OCI-LY3 (cell line): ENCODE data around the gene ATG3.

Experiments
- H2AFZ ChIP-seq: fragments of 200-600, 300-600 bp; shearing (Covaris generic); 2 replicates; pipeline ENCODE4 v1.6.0; 2014; ENCODE audit warnings: antibody characterized with exemption, low read depth, low read length
- H3K27ac ChIP-seq: fragments of 200-600, 300-600 bp; sonication (generic); 2 replicates; pipeline ENCODE4 v1.5.1; 2014; ENCODE audit warnings: mild to moderate bottlenecking, low read length, moderate library complexity, mixed read lengths
- H3K27me3 ChIP-seq: fragments of 200-600, 300-600 bp; sonication (generic); 2 replicates; pipeline ENCODE4 v1.6.1; 2014; ENCODE audit warnings: low read depth, low read length, mixed read lengths
- H3K36me3 ChIP-seq: fragments of 200-600, 300-600 bp; sonication (generic); replicated peaks from 2 replicates; pipeline ENCODE3; 2014; ENCODE audit warnings: low read depth, low read length, mixed read lengths
- H3K4me1 ChIP-seq: fragments of 300-600, 200-600 bp; sonication (generic); 2 replicates; pipeline ENCODE4 v1.6.1; 2014; ENCODE audit warnings: low read length, mixed read lengths
- H3K4me2 ChIP-seq: fragments of 200-600, 300-600 bp; sonication (generic); 2 replicates; pipeline ENCODE4 v1.6.1; 2014; ENCODE audit warnings: low read length, mixed read lengths
- H3K4me3 ChIP-seq: fragments of 300-600, 200-600 bp; sonication (generic); 2 replicates; pipeline ENCODE4 v1.5.1; 2014; ENCODE audit warnings: antibody characterized with exemption, mild to moderate bottlenecking, low read length, moderate library complexity
- H3K79me2 ChIP-seq: fragments of 300-600, 200-600 bp; shearing (Covaris generic); 2 replicates; pipeline ENCODE4 v1.6.1; 2014; ENCODE audit warnings: mild to moderate bottlenecking, low read length, mixed read lengths
- H3K9ac ChIP-seq: fragments of 300-600, 200-600 bp; shearing (Covaris generic); 2 replicates; pipeline ENCODE4 v1.6.0; 2014; ENCODE audit warnings: mild to moderate bottlenecking, low read length, moderate library complexity
- H3K9me3 ChIP-seq: fragments of 200-600, 300-600 bp; shearing (Covaris generic); 2 replicates; pipeline ENCODE4 v1.6.1; 2014; ENCODE audit warnings: low read length, mixed read lengths; ENCODE audit not compliant: insufficient read depth
- H4K20me1 ChIP-seq: fragments of 200-600, 300-600 bp; sonication (generic); 2 replicates; pipeline ENCODE4 v1.6.1; 2016; ENCODE audit warnings: low read length, mixed read lengths; ENCODE audit not compliant: insufficient read depth
- EZH2phosphoT487 ChIP-seq: fragments of 200-600 bp; shearing (Covaris generic); IDR thresholded peaks from 2 replicates; pipeline ENCODE4 v1.6.1; 2018; ENCODE audit warnings: antibody characterized with exemption, mixed run types, low read depth
- TF ChIP-seq, protein P1 (sequence below): fragments of 200-600, 300-600 bp; sonication (generic); IDR thresholded peaks from 2 replicates; pipeline ENCODE4 v1.5.1; 2014; ENCODE audit warnings: antibody characterized with exemption, low read length, low read depth

The ATG3 gene

DNA sequence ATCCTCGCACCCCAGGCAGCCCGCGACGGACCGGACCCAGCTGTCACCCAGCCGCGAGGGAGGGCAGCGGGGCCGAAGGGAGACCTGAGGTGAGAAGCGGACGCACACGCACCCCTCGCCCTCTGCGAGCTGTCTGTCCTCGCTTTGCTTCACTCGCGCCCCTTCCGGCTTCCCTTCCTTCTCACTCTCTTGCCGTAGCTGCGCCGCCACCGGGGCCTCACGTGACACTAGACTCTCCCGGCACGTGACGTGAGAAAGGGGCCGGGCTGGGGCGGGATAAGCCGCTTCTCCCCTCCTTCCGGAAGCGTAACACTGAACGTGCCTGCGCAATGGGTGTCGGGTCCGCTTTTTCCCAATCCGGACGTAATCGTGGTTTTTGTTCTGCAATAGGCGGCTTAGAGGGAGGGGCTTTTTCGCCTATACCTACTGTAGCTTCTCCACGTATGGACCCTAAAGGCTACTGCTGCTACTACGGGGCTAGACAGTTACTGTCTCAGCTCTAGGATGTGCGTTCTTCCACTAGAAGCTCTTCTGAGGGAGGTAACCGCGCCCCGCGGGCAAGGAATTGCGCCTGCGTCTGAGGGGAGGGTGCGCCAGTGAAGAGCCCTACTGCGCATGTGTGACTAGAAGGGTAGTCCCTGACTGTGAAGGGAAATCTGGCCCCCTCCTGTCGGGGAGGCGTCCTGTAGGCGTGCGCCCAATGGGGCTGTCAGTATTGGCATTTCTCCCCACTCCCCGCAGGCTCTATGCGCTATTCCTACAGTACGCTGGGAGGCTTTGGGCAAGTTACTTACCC, at the start of gene ATG3, which contains the start of gene SLC35A5:
Gene ATG3 (minus strand): TSS at position 229 of the 796 bp plus-strand sequence. CDS start 434 bp downstream, outside the sequence.
Gene SLC35A5 (plus strand): TSS at position 312 of the 796 bp plus-strand sequence. CDS start 1,359 bp downstream, outside the sequence.
- H3K9me3 ChIP-seq: peaks cover 4% of the 10 kb centered on the region; the same call in 1 of the 2 replicates
- peak within 1 kb of the TSS; percentile 87 for H3K4me2 ChIP-seq
- H4K20me1 ChIP-seq: no peaks in the 10 kb centered on the region
- peak within 1 kb of the TSS; percentile 95 for H3K27ac ChIP-seq
- no peaks in the 10 kb centered on the region for H3K27me3 ChIP-seq
- peak within 1 kb of the TSS; percentile 95 for H3K9ac ChIP-seq
- peaks cover 27% of the 10 kb centered on the region for H3K4me1 ChIP-seq
- TF ChIP-seq EZH2phosphoT487: no peak
- TF ChIP-seq, protein P1, sequence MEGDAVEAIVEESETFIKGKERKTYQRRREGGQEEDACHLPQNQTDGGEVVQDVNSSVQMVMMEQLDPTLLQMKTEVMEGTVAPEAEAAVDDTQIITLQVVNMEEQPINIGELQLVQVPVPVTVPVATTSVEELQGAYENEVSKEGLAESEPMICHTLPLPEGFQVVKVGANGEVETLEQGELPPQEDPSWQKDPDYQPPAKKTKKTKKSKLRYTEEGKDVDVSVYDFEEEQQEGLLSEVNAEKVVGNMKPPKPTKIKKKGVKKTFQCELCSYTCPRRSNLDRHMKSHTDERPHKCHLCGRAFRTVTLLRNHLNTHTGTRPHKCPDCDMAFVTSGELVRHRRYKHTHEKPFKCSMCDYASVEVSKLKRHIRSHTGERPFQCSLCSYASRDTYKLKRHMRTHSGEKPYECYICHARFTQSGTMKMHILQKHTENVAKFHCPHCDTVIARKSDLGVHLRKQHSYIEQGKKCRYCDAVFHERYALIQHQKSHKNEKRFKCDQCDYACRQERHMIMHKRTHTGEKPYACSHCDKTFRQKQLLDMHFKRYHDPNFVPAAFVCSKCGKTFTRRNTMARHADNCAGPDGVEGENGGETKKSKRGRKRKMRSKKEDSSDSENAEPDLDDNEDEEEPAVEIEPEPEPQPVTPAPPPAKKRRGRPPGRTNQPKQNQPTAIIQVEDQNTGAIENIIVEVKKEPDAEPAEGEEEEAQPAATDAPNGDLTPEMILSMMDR: no peak
- H3K36me3 ChIP-seq: peaks cover 18% of the 10 kb centered on the region
- H3K79me2 ChIP-seq: peaks cover 52% of the 10 kb centered on the region
- H2AFZ ChIP-seq: peak within 1 kb of the TSS; percentile 98
- H3K4me3 ChIP-seq: peak within 1 kb of the TSS; percentile 94

DNA sequence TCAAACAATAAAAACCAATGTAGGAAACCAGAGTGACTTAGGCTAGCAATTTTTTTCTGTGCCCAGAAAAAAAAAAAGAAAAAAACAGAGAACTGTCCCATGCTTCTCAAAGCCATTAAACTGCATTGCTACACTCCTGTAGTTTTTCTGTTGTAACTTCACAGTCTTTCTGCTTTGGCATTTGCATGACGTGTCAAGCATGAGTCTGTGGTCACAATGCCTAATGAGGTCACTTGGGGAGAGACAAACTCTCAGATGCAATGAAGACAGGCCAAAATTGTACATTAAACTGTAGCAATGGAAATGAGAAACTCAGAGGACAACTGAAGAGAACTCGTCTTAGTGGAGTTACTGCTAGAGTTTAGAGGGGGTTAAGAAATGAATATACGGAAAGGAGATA, 48.4 kb upstream of the ATG3 start:
- no peak for TF ChIP-seq EZH2phosphoT487
- TF ChIP-seq, protein P1: no peak
- Histone ChIP-seq H3K4me2 (no peak overlapping the region), H3K79me2 (no peaks in the 10 kb centered on the region), H3K9me3 (no peaks in the 10 kb centered on the region), H3K27me3 (no peaks in the 10 kb centered on the region), H3K27ac (no peak overlapping the region), H2AFZ (no peak overlapping the region; the same call in 1 of the 2 replicates), H3K36me3 (peaks cover 4% of the 10 kb centered on the region), H3K4me3 (no peak overlapping the region), H3K4me1 (peaks cover 15% of the 10 kb centered on the region), H3K9ac (no peak overlapping the region), H4K20me1 (no peaks in the 10 kb centered on the region)

DNA sequence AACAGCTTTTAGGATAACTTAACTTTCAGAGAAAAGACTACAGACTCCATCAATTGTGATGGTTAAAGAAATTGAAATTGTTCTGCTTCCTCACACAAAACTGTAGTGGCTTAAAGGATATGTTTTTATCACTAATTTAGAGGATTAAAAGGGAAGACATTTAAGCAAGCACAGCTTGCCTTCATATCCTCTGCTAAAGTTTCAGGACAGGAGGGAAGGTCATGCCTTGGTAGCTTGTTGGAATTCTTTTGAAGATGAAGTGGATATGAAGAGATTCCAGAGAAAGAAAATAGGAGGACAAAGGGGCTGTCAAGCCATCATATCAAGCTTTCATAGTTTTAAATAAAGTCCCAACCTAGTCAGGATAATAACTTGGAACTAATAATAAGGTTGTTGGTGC, 46.1 kb upstream of the ATG3 start:
- H3K9me3 ChIP-seq: no peaks in the 10 kb centered on the region
- H3K27ac ChIP-seq: no peak overlapping the region
- no peak overlapping the region for H3K4me2 ChIP-seq
- no peak overlapping the region for H3K4me3 ChIP-seq
- peaks cover 29% of the 10 kb centered on the region for H3K4me1 ChIP-seq
- H4K20me1 ChIP-seq: no peaks in the 10 kb centered on the region
- no peaks in the 10 kb centered on the region for H3K79me2 ChIP-seq
- no peaks in the 10 kb centered on the region for H3K27me3 ChIP-seq
- H3K9ac ChIP-seq: no peak overlapping the region
- peaks cover 5% of the 10 kb centered on the region for H3K36me3 ChIP-seq
- TF ChIP-seq, protein P1: no peak
- TF ChIP-seq EZH2phosphoT487: no peak
- H2AFZ ChIP-seq: no peak overlapping the region

DNA sequence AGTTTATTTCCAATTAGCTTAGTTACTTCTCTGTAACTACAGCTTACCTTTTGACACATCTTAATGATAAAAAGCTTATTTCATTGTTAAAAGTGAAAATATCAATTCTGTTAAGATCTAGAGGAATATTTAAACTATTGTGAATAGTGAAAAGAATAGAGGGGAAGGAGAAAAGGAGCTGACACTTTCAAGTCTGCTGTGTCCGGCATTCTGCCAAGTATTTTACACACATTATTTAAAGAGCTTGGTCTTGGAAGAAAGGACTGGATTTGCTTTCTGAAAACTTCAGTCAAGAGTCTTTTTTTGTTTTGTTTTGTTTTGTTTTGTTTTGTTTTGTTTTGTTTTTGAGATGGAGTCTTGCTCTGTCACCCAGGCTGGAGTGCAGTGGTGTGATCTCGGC, 44.3 kb upstream of the ATG3 start:
- Histone ChIP-seq H4K20me1 (no peaks in the 10 kb centered on the region), H3K4me1 (peaks cover 38% of the 10 kb centered on the region), H3K36me3 (peaks cover 5% of the 10 kb centered on the region), H3K9ac (no peak overlapping the region), H3K4me3 (no peak overlapping the region), H2AFZ (no peak overlapping the region), H3K27me3 (no peaks in the 10 kb centered on the region), H3K79me2 (no peaks in the 10 kb centered on the region), H3K27ac (no peak overlapping the region), H3K9me3 (no peaks in the 10 kb centered on the region), H3K4me2 (no peak overlapping the region)
- no peak for TF ChIP-seq EZH2phosphoT487
- TF ChIP-seq, protein P1: no peak
